Measurements from ENCODE around the gene NLRP12.
"Not testable (repeated sequence)": the region's sequence is repeated elsewhere in the genome, so short reads cannot be mapped to it uniquely, and the experiment has no call there.

The NLRP12 gene

DNA sequence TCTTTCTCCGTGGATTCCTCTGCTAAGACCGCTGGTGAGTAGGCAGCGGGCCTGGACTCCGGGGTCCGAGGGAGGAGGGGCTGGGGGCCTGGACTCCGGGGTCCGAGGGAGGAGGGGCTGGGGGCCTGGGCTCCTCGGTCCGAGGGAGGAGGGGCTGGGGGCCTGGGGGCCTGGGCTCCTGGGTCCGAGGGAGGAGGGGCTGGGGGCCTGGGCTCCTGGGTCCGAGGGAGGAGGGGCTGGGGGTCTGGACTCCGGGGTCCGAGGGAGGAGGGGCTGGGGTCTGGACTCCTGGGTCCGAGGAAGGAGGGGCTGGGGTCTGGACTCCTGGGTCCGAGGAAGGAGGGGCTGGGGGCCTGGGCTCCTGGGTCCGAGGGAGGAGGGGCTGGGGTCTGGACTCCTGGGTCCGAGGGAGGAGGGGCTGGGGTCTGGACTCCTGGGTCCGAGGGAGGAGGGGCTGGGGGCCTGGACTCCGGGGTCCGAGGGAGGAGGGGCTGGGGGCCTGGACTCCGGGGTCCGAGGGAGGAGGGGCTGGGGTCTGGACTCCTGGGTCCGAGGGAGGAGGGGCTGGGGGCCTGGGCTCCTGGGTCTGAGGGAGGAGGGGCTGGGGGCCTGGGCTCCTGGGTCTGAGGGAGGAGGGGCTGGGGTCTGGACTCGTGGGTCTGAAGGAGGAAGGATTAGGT lies 45.8 kb upstream of the NLRP12 start:
- H2BK15ac ChIP-seq (ENCODE audit: low read length); H2BK12ac ChIP-seq (ENCODE audit: low read length); H3K4ac ChIP-seq (ENCODE audit: low read length); H2BK5ac ChIP-seq (ENCODE audit: low read length); H2BK120ac ChIP-seq (ENCODE audit: low read depth, low read length); DNase-seq (ENCODE audit: low spot score); H3K14ac ChIP-seq (ENCODE audit: low read length); H3K27me3 ChIP-seq (ENCODE audit: control insufficient read depth in 3 of 3, insufficient read depth in 3 of 3, low read depth in 1 of 3, low read length in 3 of 3); H4K8ac ChIP-seq (ENCODE audit: low read depth, low read length); H3K9me3 ChIP-seq (replicated peaks in 1 of 2; ENCODE audit: control insufficient read depth in 2 of 2, insufficient read depth in 1 of 2, low read depth in 1 of 2, low read length in 2 of 2); H3K23ac ChIP-seq (ENCODE audit: low read depth, low read length, poor library complexity); H4K91ac ChIP-seq (ENCODE audit: low read depth, low read length, poor library complexity); H2AK5ac ChIP-seq (ENCODE audit: low read depth, low read length): not testable (repeated sequence)
- Histone ChIP-seq H3K36me3 (replicated peaks in 1 of 2; ENCODE audit: control insufficient read depth in 2 of 2, insufficient read depth in 2 of 2, low read length in 2 of 2) (peaks cover 19 to 43% of the 10 kb centered on the region in 2 donors), H3K9ac (ENCODE audit: low read depth, low read length, poor library complexity) (peak overlapping the region; percentile 22), H2AFZ (ENCODE audit: low read length) (peak overlapping the region; percentile 77), H3K4me1 (ENCODE audit: control insufficient read depth in 2 of 2, insufficient read depth in 1 of 2, low read depth in 1 of 2, low read length in 2 of 2) (peaks cover 8 to 15% of the 10 kb centered on the region in 2 donors), H3K4me2 (ENCODE audit: insufficient read depth, low read length, poor library complexity, severe bottlenecking) (peak overlapping the region; percentile 88), H3K18ac (ENCODE audit: low read length) (peak overlapping the region; percentile 94), H3K27ac (replicated peaks; ENCODE audit: low read length) (peak overlapping the region; percentile 61), H3K79me1 (ENCODE audit: low read depth, low read length) (peaks cover 13% of the 10 kb centered on the region), H3K4me3 (ENCODE audit: low read length in 2 of 2) (peak overlapping the region; percentile 87 to 96)
- WGBS, 2 donors (ENCODE audit: extremely low coverage in 2 of 2, insufficient read length in 2 of 2, insufficient replicate concordance in 1 of 2) = no CpG with 5 or more reads among the region's 24 CpGs

DNA sequence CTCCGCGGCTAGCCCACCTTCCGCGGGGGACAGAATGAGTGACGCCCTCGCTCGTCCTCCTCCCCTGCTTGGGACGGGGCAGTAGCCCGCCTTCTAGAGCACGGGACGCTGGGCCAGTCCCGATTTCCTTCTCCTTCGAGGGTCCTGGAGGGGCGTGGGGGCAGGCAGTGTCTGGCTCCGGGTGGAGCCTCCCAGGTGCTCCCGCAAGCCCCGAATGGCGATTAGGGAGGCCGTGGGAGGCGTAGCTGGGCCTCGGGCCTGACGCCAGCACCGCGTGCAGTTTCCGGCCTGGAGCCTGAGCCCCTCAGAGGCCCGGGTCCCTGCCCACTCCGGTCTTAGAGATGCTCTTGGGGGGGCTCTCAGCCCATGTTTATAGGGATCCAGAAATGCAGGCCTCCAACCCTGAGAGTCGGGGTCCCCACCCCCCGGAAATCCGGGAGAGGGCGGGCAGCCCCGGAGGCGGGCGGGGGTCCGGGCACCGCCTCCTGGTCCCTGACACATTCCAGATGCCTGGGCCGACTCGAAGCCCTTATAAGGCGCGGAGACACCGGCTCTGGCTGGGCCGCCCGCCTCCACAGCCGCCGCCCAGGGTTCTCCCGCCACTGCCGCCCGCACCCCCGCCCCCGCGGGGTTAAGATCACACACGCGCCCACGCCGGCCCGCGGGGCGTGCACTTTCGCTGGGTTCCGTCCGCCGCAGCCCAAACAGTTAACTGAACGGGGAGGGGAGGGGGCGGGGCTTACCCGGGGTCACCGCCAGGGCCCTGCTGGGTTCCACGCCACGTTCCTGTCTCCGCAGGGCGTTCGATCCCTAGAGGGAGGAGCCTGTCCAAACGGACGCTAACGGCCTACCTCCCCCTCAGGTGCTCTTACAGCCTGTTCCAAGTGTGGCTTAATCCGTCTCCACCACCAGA lies 45.0 kb upstream of the NLRP12 start:
- Histone ChIP-seq H3K79me1 (ENCODE audit: low read depth, low read length) (peaks cover 13% of the 10 kb centered on the region), H3K18ac (ENCODE audit: low read length) (peak overlapping the region; percentile 97), H2AFZ (ENCODE audit: low read length) (peak overlapping the region; percentile 77), H3K9ac (ENCODE audit: low read depth, low read length, poor library complexity) (peak overlapping the region; percentile 92), H3K36me3 (replicated peaks in 1 of 2; ENCODE audit: control insufficient read depth in 2 of 2, insufficient read depth in 2 of 2, low read length in 2 of 2) (peaks cover 13 to 35% of the 10 kb centered on the region in 2 donors), H2AK5ac (ENCODE audit: low read depth, low read length) (peak overlapping the region; percentile 77), H3K4me1 (ENCODE audit: control insufficient read depth in 2 of 2, insufficient read depth in 1 of 2, low read depth in 1 of 2, low read length in 2 of 2) (peaks cover 8 to 15% of the 10 kb centered on the region in 2 donors), H3K27ac (replicated peaks; ENCODE audit: low read length) (peak overlapping the region; percentile 86), H3K4ac (ENCODE audit: low read length) (no peak overlapping the region), H2BK15ac (ENCODE audit: low read length) (peak overlapping the region; percentile 86), H4K8ac (ENCODE audit: low read depth, low read length) (no peak overlapping the region), H3K27me3 (ENCODE audit: control insufficient read depth in 3 of 3, insufficient read depth in 3 of 3, low read depth in 1 of 3, low read length in 3 of 3) (no peaks in the 10 kb centered on the region), H4K91ac (ENCODE audit: low read depth, low read length, poor library complexity) (no peak overlapping the region), H3K4me2 (ENCODE audit: insufficient read depth, low read length, poor library complexity, severe bottlenecking) (peak overlapping the region; percentile 88), H3K14ac (ENCODE audit: low read length) (peak overlapping the region; percentile 75), H3K23ac (ENCODE audit: low read depth, low read length, poor library complexity) (no peak overlapping the region), H2BK5ac (ENCODE audit: low read length) (peak overlapping the region; percentile 80), H2BK12ac (ENCODE audit: low read length) (no peak overlapping the region), H3K4me3 (ENCODE audit: low read length in 2 of 2) (peak overlapping the region; percentile 87 to 96), H3K9me3 (replicated peaks in 1 of 2; ENCODE audit: control insufficient read depth in 2 of 2, insufficient read depth in 1 of 2, low read depth in 1 of 2, low read length in 2 of 2) (no peaks in the 10 kb centered on the region), H2BK120ac (ENCODE audit: low read depth, low read length) (no peak overlapping the region)
- peak; percentile 87 for DNase-seq (ENCODE audit: low spot score)
- WGBS, 2 donors (ENCODE audit: extremely low coverage in 2 of 2, insufficient read length in 2 of 2, insufficient replicate concordance in 1 of 2) = no CpG with 5 or more reads among the region's 75 CpGs

DNA sequence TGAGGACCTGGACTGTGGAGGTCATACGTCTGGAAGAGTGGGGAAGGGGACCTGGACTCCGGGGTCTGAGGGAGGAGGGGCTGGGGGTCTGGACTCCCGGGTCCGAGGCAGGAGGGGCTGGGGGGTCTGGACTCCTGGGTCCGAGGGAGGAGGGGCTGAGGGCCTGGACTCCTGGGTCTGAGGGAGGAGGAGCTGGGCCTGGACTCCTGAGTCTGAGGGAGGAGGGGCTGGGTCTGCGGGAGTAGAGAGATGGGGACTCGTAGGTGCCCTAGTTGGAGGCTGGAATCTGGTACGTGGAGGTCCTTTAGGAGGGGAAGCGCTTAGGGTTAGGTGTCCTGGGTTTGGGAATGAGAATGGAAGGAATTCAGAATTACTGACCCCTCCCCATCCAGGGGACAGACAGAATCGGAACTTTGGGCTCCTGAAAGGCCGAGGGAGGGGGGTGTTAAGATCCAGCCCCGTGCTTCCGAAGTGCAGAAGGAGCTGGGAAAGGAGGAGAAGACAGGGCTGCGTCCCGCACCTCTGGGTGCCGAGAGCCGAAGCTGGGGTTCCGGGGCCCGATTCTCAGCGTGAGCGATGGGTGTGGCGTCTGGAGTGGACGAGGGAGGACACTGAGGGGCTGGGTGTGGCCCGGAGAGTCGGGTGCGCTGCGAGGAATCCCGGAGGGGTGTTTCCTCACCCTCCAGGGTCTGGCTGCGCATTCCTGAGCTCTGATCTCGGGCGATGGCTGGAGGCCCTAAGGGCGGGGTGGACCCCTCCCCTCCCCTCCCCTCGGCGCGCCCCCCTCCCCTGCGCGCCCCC lies 44.2 kb upstream of the NLRP12 start:
- Histone ChIP-seq H3K27me3 (ENCODE audit: control insufficient read depth in 3 of 3, insufficient read depth in 3 of 3, low read depth in 1 of 3, low read length in 3 of 3) (no peaks in the 10 kb centered on the region), H2BK12ac (ENCODE audit: low read length) (no peak overlapping the region), H3K23ac (ENCODE audit: low read depth, low read length, poor library complexity) (peak overlapping the region; percentile 44), H3K27ac (replicated peaks; ENCODE audit: low read length) (peak overlapping the region; percentile 86), H2AK5ac (ENCODE audit: low read depth, low read length) (peak overlapping the region; percentile 77), H2AFZ (ENCODE audit: low read length) (peak overlapping the region; percentile 77), H3K4me1 (ENCODE audit: control insufficient read depth in 2 of 2, insufficient read depth in 1 of 2, low read depth in 1 of 2, low read length in 2 of 2) (peaks cover 8 to 15% of the 10 kb centered on the region in 2 donors), H2BK120ac (ENCODE audit: low read depth, low read length) (peak overlapping the region; percentile 63), H3K4ac (ENCODE audit: low read length) (no peak overlapping the region), H4K91ac (ENCODE audit: low read depth, low read length, poor library complexity) (peak overlapping the region; percentile 38), H3K4me2 (ENCODE audit: insufficient read depth, low read length, poor library complexity, severe bottlenecking) (peak overlapping the region; percentile 88), H4K8ac (ENCODE audit: low read depth, low read length) (no peak overlapping the region), H3K36me3 (replicated peaks in 1 of 2; ENCODE audit: control insufficient read depth in 2 of 2, insufficient read depth in 2 of 2, low read length in 2 of 2) (peaks cover 4 to 26% of the 10 kb centered on the region in 2 donors), H2BK15ac (ENCODE audit: low read length) (peak overlapping the region; percentile 86), H3K9ac (ENCODE audit: low read depth, low read length, poor library complexity) (peak overlapping the region; percentile 92), H2BK5ac (ENCODE audit: low read length) (peak overlapping the region; percentile 80), H3K18ac (ENCODE audit: low read length) (peak overlapping the region; percentile 97), H3K9me3 (replicated peaks in 1 of 2; ENCODE audit: control insufficient read depth in 2 of 2, insufficient read depth in 1 of 2, low read depth in 1 of 2, low read length in 2 of 2) (no peaks in the 10 kb centered on the region), H3K4me3 (ENCODE audit: low read length in 2 of 2) (peak overlapping the region; percentile 87 to 96), H3K79me1 (ENCODE audit: low read depth, low read length) (peaks cover 5% of the 10 kb centered on the region), H3K14ac (ENCODE audit: low read length) (no peak overlapping the region)
- no CpG with 5 or more reads among the region's 37 CpGs for WGBS, 2 donors (ENCODE audit: extremely low coverage in 2 of 2, insufficient read length in 2 of 2, insufficient replicate concordance in 1 of 2)
- DNase-seq (ENCODE audit: low spot score) = no peak

Measured in neuronal stem cell (in vitro differentiated cells).